NB4 (cell line): ENCODE results near the gene RAB40C.

Source experiments
- DNase-seq: peaks from one replicate; pipeline ENCODE4 v3.0.0; 2010; ENCODE audit warnings: low read depth
- H3K4me3 ChIP-seq: one replicate; pipeline ENCODE4 v1.5.1; 2011; ENCODE audit warnings: mild to moderate bottlenecking, low read depth, low read length, moderate library complexity
- MYC ChIP-seq: IDR thresholded peaks from 2 replicates; pipeline ENCODE4 v1.6.1; 2011; ENCODE audit warnings: low read depth, low read length
- POLR2A ChIP-seq: IDR thresholded peaks from 2 replicates; pipeline ENCODE4 v1.6.1; 2011; ENCODE audit warnings: mild to moderate bottlenecking; ENCODE audit not compliant: insufficient read length; ENCODE audit errors: extremely low read depth
- TF ChIP-seq, protein P1 (sequence below): IDR thresholded peaks from one replicate; pipeline ENCODE4 v1.5.1; 2012; ENCODE audit warnings: low read depth, low read length
- TF ChIP-seq, protein P2 (sequence below): IDR thresholded peaks from 2 replicates; pipeline ENCODE4 v1.6.1; 2011; ENCODE audit warnings: low read depth, low read length

RAB40C gene

DNA sequence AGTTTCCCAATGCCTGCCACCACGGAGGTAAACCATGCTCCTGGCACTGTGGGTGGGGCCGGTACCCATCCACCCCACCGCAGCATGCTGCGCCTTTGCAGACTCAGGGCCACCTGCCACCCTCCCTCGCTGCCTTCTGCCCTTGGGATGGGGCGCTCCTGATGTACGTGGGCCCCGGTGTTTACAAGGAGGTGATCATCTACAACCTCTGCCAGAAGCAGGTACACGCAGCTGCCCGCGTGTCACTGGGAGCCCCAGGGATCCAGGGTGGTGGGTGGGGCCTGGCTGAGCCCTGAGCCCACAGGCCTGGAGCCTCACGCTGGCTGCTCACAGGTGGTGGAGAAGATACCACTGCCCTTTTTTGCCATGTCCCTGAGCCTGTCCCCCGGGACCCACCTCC is 76.7 kb downstream of the RAB40C start:
- TF ChIP-seq POLR2A (no peak), MYC (no peak)
- TF ChIP-seq, protein P1, sequence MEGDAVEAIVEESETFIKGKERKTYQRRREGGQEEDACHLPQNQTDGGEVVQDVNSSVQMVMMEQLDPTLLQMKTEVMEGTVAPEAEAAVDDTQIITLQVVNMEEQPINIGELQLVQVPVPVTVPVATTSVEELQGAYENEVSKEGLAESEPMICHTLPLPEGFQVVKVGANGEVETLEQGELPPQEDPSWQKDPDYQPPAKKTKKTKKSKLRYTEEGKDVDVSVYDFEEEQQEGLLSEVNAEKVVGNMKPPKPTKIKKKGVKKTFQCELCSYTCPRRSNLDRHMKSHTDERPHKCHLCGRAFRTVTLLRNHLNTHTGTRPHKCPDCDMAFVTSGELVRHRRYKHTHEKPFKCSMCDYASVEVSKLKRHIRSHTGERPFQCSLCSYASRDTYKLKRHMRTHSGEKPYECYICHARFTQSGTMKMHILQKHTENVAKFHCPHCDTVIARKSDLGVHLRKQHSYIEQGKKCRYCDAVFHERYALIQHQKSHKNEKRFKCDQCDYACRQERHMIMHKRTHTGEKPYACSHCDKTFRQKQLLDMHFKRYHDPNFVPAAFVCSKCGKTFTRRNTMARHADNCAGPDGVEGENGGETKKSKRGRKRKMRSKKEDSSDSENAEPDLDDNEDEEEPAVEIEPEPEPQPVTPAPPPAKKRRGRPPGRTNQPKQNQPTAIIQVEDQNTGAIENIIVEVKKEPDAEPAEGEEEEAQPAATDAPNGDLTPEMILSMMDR, result no peak
- TF ChIP-seq, protein P2, sequence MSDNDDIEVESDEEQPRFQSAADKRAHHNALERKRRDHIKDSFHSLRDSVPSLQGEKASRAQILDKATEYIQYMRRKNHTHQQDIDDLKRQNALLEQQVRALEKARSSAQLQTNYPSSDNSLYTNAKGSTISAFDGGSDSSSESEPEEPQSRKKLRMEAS, result no peak
- DNase-seq, result no peak
- H3K4me3 ChIP-seq, result no peak overlapping the region

DNA sequence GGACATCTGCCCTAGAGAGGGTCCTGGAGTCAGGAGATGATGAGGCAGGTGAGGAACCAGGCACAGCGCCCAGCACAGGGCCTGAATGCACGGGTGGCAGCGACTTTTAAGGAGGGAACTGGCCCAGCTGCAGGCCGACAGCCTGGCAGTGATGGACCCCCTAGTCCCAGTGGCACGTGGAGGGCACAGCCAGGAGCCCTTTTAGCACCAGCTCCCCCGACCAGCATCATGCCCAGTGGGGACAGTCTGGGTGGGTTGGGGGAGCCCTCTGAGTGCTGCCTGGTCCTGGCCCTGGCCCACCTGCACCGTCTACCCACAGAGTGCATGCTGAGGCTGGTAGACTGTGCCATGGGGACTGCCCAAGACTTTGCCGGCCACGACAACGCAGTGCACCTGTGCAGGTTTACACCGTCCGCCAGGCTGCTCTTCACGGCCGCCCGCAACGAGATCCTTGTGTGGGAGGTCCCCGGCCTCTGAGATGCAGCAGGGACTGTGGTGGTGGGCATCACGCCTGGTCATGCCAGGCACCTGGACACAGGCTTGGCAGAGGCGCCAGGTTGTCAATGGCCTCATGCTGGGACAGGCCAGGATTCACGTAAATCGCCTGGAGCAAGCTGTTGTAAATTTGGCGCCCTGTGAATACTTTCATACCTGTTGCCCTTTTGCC is 77.4 kb downstream of the RAB40C start:
- TF ChIP-seq, protein P1, result no peak
- TF ChIP-seq POLR2A (no peak), MYC (no peak)
- TF ChIP-seq, protein P2, result no peak
- no peak overlapping the region for H3K4me3 ChIP-seq
- DNase-seq, result no peak

DNA sequence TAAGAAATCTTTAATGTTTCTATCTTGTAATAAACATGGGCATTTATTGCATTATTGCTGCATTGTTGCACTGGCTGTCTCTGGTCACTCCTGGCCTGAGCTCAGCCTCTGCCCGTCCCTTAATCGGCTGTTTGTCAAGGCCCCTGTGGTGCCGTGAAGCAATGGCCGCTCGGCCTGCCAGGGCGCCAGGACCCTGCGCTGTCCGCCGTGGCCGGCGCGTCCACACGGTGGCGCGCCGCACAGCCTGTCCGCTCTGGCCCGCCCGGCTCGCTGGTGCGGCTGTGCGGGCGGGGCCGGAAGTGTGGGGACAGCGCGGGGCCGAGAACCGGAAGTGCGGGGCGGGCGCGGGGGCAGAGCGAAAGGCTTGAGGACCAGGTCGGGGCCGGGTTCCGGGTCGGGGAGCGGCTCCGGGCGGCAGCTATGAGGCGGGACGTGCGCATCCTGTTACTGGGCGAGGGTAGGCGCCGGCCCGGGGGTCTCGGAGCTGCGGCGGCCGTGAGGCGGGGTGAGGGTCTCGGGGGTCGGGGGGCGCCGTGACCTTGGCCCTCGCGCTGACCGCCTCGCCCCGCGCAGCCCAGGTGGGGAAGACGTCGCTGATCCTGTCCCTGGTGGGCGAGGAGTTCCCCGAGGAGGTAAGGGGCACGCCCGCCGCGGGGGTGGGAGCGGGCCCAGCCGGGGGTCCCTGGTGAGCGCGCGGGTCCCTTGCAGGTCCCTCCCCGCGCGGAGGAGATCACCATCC is 78.1 kb downstream of the RAB40C start, which contains the start of gene RHOT2:
RHOT2 (plus strand) TSS at position 353 of the 739 bp plus-strand sequence; CDS start at position 421, 68 bp downstream.
- DNase-seq, result peak; percentile 90
- H3K4me3 ChIP-seq, result peak within 1 kb of the TSS; percentile 65
- TF ChIP-seq, protein P2, result 0 out of 2 replicates have a peak, but pooled peaks have one; percentile 3
- TF ChIP-seq POLR2A, result peak; percentile 47
- TF ChIP-seq, protein P1, result peak; percentile 48
- TF ChIP-seq MYC, result peak; percentile 71; the same call in 1 of the 2 replicates

DNA sequence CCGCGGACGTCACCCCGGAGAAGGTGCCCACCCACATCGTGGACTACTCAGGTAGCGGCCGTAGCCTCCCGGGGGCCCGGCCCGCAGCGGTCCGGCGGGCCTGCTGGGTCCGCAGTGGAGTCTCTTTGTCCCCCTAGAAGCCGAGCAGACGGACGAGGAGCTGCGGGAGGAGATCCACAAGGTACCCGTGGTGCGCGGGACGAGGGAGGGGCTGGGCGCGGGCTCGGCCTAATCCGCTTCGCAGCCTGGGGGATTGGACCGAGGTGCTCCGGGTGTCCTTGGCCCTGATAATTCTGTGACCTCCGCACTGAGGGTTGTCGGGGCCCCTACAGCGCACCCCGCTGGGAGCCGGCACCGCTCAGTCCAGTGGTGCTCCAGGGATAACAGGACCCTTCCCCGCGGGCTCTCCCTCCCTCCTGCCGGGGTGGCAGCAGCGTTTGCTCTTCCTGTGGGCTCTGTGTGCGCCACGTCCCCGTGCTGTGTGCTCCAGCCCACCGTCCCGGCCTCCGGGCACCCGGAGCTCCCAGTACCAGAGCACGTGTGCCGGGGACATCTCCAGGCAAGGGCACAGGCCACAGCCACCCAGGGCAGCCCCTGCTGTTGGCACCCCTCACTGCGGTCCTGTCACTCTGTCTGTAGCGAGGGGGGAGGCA is 78.8 kb downstream of the RAB40C start:
- H3K4me3 ChIP-seq, result peak overlapping the region; percentile 65
- no peak for DNase-seq
- TF ChIP-seq POLR2A (no peak), MYC (no peak)
- TF ChIP-seq, protein P2, result no peak
- TF ChIP-seq, protein P1, result no peak

DNA sequence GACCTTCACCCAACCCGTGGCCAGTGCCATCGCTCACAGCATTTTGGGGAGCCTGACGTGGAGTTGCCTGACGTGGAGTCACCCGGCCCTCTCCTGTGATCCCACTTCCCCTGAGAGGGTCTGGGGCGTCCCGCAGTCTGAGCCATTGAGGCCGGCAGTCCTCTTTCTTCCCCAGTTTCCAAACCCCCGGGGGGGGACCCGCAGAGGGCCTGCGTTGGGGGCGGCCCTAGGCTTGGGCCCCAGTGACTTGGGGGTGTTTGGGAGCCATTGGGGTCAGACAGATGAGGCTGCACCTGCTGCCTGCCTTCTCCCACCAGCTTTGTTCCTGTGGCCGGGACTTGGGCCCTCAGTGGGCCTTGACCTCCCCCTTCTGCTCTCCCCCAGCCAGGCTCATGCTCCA is 79.8 kb downstream of the RAB40C start:
- TF ChIP-seq POLR2A, result no peak
- TF ChIP-seq, protein P1, result no peak
- TF ChIP-seq MYC, result no peak
- TF ChIP-seq, protein P2, result no peak
- H3K4me3 ChIP-seq, result no peak overlapping the region
- DNase-seq, result no peak
